Umbilical cord (tissue), 2 donors: Measurements from ENCODE around the gene C13orf42. TPM values are rescaled to one million over a fixed set of nuclear protein-coding genes. Genes with fewer than 3 reads are reported as not detected.

ENCODE experiments used
- DNase-seq: peaks from one replicate; pipeline ENCODE4 v3.0.0-alpha.2; 2015; ENCODE audit warnings: low spot score
- total RNA-seq: library from RNA; depleted of rRNA; stranded (reverse); fragments of >200 nt; gene quantifications from one replicate; pipeline ENCODE4 v1.2.3, GENCODE V29; 2014; ENCODE audit warnings: low replicate concordance; ENCODE audit not compliant: insufficient read depth

The C13orf42 gene
- 0.48 TPM for total RNA-seq

DNA sequence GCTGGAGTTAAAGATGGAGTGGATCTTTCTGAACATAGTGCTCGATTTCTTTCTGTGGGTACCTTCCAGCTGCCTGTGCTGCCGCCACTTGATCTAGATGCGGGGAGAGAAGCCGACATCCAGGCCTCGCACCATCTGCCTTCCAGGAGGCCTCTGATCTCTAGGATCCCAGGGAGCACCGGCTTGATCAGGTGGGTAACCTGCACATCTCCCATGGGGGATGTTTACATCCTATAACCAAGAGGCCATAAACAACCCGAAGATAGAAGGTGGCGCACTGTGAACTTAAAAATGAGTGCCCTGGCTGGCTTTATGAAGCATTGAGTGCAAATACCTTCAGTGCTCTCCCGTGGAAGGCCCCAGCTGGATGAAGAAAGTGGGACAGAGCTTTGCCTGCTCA lies at the start of gene C13orf42:
C13orf42 (minus strand) TSS at position 101 of the 400 bp plus-strand sequence; CDS start at position 36, 65 bp downstream.
- DNase-seq, result no peak

DNA sequence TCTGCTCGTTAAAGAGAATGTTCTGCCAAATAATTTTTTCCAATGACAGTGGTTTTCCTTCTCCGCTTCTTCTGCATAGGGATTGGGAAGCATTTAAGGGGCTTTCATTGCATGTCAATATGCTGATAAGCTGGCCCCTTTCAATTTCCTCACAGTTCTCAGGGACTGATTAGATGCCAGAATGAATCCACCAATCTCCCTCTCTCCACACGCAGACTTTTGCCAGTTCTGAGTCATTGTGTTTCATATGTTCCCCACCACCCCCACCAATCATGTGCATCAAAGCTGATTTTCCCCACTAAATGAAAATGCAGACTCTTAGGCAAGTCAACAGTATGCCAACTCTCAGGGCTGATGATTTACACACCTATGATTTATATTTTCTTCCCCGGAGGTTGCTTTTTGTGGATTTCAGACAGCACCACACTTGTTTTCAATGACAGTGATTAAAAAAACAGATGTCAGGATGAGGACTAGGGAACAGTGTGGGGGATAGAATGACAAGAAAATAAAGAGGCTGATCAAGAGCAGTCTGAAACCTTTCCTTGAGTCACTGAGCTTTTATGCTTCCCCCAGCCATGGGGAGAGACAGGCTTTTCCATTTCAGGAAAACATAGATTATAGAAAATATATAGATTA lies 47.9 kb upstream of the C13orf42 start:
- DNase-seq, result no peak

DNA sequence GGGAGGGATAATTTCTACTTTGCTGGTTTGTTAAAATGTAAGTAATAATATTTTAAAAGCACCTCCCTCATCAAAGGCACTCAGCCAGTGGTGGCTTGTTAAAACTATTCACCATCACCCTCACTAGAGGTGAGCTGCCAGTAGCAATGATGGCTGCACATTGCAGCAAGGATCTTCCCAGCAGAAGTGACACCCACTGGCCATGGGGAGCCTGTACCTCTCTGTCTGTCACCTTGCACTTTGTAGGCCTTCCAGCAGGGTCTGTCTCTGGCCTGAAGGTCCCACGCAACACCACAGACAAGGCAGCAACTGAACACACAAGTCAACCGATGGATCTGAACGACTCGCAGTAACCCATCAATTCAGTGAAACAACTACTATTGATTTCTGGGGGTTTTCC lies 47.3 kb upstream of the C13orf42 start:
- no peak for DNase-seq

- no peak for DNase-seq
These were observed 45.6 kb upstream of the C13orf42 start for GRCh38 chr13:51156648-51157047.

- DNase-seq, result no peak
These were observed 44.9 kb upstream of the C13orf42 start for GRCh38 chr13:51155776-51156515.

DNA sequence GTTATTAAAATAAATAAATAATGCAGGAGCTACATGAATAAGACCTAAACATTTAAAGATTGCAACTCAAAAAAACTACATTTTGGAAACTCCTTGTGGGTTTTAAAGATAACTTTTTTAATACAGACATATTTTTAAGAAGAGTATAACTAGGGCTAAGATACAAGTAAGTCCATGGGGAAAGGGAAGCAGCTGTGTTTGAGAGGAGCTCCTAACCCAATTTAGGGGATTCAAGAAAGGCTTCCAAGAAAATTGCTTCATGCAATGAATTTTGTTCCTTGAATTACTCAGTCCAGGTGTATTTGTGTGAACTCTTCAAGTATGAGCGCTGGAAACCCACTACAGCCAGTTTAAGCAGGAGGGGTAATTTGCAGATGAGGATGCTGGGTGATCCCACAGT lies 44.1 kb upstream of the C13orf42 start:
- DNase-seq, result no peak

GRCh38 chr13:51154029-51154555 lies 43.0 kb upstream of the C13orf42 start:
- no peak for DNase-seq

- DNase-seq, result no peak
These were observed 42.5 kb upstream of the C13orf42 start for GRCh38 chr13:51153527-51153926.

DNA sequence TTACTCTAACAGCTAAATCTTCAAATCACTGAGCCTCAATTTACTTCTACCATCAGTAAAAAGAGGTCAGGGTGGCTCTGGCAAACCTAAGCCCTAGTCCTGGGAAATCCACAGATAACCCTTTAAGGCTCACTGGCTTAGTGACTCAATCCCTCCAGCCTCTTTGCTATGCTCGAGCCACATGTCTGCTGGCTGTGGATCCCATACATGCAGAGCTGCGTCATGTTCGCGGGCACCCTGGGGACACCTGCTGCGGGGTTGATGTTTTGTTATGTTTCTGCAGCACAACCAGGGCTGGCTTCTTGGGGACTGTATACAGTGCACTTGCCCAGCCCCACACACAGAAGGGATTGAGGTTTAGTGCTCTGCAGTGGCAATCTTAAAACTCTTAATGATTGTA lies 41.6 kb upstream of the C13orf42 start:
- peak; percentile 74 for DNase-seq

DNA sequence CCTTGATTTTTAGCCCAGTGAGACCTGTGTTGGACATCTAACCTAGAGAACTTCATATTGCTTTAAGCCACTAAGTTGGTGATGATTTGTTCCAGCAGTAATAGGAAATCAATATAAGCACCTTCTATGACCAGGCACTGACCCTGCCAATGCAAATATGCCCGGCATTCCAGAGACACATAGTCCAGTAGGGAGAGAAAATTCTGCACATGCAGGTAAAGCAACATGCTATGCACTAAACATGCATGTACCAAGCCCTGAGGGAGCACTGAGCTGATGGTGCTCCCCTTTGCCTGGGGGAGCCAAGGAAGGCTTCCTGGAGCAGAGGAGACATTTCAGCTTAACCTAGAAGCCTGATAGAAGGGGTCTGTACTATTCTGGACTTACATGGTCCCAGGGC lies 40.4 kb upstream of the C13orf42 start:
- DNase-seq, result no peak

DNA sequence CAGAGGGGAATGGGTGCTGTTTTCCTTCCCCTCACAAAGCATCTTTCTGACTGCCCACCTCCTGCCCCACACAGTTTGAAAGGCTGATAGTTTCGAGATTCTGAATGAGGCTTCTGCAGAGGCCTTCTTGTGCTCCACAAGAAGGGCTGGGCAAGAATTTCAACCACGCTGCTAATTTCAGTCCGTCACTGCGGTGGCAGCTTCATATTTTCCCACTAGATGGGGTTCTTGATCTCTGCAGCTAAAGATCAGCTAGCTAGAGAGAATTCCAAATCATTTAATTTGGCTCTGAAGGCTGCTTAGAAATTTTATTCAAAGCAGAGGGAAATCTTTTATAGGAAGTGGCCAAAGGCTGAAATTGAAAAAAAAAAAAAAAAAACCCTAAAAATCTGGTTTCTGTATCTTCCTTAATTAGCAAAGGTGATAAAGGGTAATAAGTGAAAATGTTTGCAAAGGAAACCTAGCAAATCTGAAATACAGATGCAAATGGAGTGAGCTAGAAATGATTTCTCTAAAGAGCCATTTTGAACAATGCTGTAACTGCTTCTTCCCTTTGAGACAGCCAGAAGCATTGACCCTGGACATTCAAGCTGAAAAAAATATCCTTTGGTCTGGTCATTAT lies 38.0 kb upstream of the C13orf42 start:
- peak; percentile 77 for DNase-seq

GRCh38 chr13:51148223-51148951 lies 37.3 kb upstream of the C13orf42 start:
- peak; percentile 42 for DNase-seq

DNA sequence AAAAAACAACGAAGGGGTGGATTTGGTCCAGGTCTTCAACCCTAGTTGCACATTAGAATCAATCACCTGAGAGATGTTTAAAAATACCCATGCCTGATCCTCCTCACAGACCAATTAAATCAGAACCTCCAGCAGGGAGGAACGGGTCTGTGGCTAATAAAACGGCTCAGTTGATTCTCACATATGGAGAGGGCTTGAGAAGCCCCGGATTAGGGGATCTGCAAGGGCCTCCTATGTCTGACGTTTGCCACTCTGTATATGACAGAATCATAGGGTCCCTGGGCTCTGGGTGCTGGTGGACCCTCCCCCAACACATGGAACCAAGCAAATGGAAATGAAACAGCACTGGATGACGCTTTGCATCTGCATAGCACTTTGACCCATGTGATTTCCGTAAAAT lies 36.7 kb upstream of the C13orf42 start:
- no peak for DNase-seq

DNA sequence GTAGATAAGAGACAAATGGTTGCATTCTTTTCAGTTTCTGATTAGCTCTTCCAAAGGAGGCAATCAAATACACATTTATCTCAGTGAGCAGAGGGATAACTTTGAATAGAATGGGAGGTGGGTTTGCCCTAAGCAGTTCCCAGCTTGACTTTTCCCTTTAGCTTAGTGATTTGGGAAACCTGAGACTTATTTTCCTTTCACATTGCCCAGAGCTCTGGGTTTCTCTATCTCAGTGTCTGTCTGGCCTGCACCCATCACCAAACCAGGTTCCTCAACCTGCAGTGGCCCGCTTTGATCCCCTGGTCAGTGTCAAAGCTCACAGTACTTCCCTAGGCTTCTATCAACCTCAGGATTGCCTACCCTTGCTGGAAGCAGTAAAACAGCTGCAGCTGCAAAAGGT lies 35.6 kb upstream of the C13orf42 start:
- no peak for DNase-seq

GRCh38 chr13:51137250-51137649 lies 26.2 kb upstream of the C13orf42 start:
- DNase-seq, result no peak

DNA sequence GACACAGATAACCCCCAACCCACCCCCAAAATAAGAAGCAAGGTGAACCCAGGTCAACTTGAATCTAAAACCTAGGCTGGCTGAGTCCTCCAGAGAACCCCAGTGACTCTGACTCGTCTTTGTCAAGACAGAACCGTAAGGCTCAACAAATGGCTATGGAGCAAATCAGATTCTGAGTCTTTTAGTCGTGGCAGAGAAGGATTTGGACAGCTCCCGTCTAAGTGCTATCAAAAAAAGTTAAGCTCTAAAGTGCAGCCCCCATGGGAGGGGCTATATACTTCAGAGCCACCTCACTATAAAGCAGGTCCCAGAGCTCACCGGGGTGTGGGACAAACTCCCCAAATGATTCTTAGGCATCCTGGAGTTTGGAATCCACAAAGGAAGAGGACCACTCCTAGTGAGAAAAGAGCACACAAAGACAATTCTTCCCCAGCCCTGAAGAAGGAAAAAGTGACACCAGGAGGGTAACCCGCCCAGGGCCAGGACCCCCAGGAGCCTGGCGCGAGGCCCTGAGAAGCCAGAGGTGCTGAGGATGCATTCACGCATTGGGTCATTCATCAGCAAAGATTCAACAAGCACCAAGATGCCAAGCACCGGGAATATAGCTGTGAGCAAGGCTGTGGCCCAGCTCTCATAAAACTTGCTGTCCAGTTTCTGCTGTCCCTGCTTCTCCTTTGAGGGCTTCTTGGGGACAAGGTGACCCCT lies 25.4 kb upstream of the C13orf42 start:
- no peak for DNase-seq

- DNase-seq, result no peak
These were observed 23.8 kb upstream of the C13orf42 start for GRCh38 chr13:51134763-51135365.

DNA sequence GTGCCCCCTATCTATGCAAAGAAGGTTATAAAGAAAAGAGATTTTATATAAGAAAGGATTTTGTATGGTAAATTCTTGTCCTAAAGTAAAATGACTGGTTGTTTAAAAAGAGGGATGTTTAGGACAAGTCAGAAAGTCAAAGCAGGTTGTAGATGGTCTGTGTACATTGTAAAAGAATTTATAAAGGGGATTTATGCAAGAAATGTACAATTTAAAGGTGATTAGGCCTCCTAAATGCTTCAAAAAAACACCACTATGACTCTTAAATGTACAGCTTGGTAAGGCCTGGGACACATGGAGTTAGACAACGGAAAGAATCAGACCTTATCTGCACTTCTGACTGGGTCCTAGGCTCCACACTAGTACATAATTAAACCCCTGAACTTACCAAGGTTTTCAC lies 19.3 kb upstream of the C13orf42 start:
- DNase-seq, result no peak

DNA sequence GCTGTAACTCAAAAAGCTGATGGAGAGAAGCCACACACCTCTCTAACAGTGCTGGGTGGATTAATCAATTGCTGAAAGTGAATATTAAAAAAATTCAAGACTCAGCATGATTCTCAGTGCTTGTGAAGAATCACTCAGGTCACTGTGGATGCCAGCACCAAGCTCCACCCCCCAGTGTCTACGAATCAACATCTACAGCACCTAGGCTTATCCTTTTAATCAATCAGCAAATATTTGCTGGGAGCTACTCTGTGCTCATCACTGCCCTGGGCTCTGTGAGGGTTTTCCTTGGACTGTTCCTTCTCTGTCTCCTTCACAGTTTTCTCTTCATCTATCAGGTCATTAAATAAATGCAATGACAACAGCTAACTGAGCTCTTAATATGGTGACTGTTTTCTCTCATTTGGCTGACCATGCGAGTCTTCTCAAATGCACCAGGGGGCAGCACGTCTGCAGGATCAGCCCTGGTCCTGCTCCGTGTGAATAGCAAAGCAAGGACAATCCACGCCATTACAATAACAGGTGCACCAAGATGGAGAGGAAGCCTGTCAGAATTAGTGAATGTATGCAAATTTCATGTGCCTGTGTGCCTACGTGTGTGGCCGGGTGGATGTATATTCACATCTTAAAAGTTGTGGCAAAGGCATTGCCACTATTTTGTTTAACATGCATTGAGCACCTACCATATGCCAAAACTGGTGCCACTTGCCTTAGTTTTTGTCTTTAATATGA lies 14.6 kb upstream of the C13orf42 start:
- peak; percentile 40 for DNase-seq
